CD14-positive monocyte (primary cell): Measurements from ENCODE around the gene A4GNT. TPM values are rescaled to one million over a fixed set of nuclear protein-coding genes. Genes with fewer than 3 reads are reported as not detected.

Experiments
- DNase-seq, 3 donors: peaks; one replicate each; pipeline ENCODE4 v3.0.0-alpha.2; 2011 to 2022
- H2AFZ ChIP-seq: 2 replicates; pipeline ENCODE4 v1.6.0; 2012; ENCODE audit warnings: mild to moderate bottlenecking, low read depth, low read length, inconsistent platforms; ENCODE audit not compliant: insufficient read depth, poor library complexity, severe bottlenecking
- H3K27ac ChIP-seq, 2 donors: 1 replicate in 1 of 2; 2 replicates in 1 of 2; pipeline ENCODE4 v1.5.1; 2012 to 2013; ENCODE audit warnings: low read length in 2 of 2, control low read depth in 1 of 2, inconsistent platforms in 1 of 2, low read depth in 1 of 2, mild to moderate bottlenecking in 1 of 2
- H3K27me3 ChIP-seq, 2 donors: one replicate each; pipeline versions ENCODE4 v1.6.0 to v1.6.1; 2011 to 2013; ENCODE audit warnings: low read length in 2 of 2; ENCODE audit not compliant: control insufficient read depth in 2 of 2, insufficient read depth in 2 of 2
- H3K36me3 ChIP-seq, 2 donors: replicated peaks in 1 of 2; 1 replicate in 1 of 2; 2 replicates in 1 of 2; pipeline versions ENCODE4 v1.5.1 to v1.6.1; 2012 to 2013; ENCODE audit warnings: low read length in 2 of 2, control low read depth in 1 of 2, inconsistent platforms in 1 of 2, mild to moderate bottlenecking in 1 of 2; ENCODE audit not compliant: insufficient read depth in 2 of 2, control insufficient read depth in 1 of 2
- H3K4me1 ChIP-seq, 2 donors: 1 replicate in 1 of 2; 2 replicates in 1 of 2; pipeline versions ENCODE4 v1.5.1 to v1.6.1; 2012 to 2013; ENCODE audit warnings: low read length in 2 of 2, control low read depth in 1 of 2, inconsistent platforms in 1 of 2, mild to moderate bottlenecking in 1 of 2, moderate library complexity in 1 of 2; ENCODE audit not compliant: insufficient read depth in 2 of 2, control insufficient read depth in 1 of 2
- H3K4me2 ChIP-seq: replicated peaks from 2 replicates; pipeline ENCODE3; 2012; ENCODE audit warnings: low read length, moderate library complexity, mild to moderate bottlenecking; ENCODE audit not compliant: poor library complexity, severe bottlenecking; ENCODE audit errors: extremely low read depth
- H3K4me3 ChIP-seq, 3 experiments: fragments of 200-600 bp in 1 of 3; sonication (generic) in 1 of 3; replicated peaks in 1 of 3; 1 replicate in 2 of 3; 2 replicates in 1 of 3; pipeline ENCODE4 v1.5.1; 2011 to 2013; ENCODE audit warnings: low read length in 3 of 3, mild to moderate bottlenecking in 3 of 3, control low read depth in 2 of 3, low read depth in 2 of 3, inconsistent platforms in 1 of 3, moderate library complexity in 1 of 3
- H3K79me2 ChIP-seq: 2 replicates; pipeline ENCODE4 v1.6.0; 2012; ENCODE audit warnings: mild to moderate bottlenecking, control low read depth, inconsistent platforms, low read length, moderate library complexity; ENCODE audit not compliant: insufficient read depth
- H3K9ac ChIP-seq: 2 replicates; pipeline ENCODE4 v1.6.0; 2017; ENCODE audit warnings: low read length, mild to moderate bottlenecking; ENCODE audit not compliant: insufficient read depth, poor library complexity, severe bottlenecking
- H3K9me3 ChIP-seq, 2 donors: replicated peaks in 1 of 2; 1 replicate in 1 of 2; 2 replicates in 1 of 2; pipeline versions ENCODE4 v1.5.1 to v1.6.1; 2012 to 2013; ENCODE audit warnings: low read length in 2 of 2, control low read depth in 1 of 2; ENCODE audit not compliant: control insufficient read depth in 1 of 2, insufficient read depth in 1 of 2
- H4K20me1 ChIP-seq: 2 replicates; pipeline ENCODE4 v1.6.0; 2012; ENCODE audit warnings: mild to moderate bottlenecking, low read length, control low read depth, moderate library complexity; ENCODE audit not compliant: insufficient read depth
- H3K27ac Mint-ChIP-seq, 7 donors: one replicate each; pipeline ENCODE4 v1.8.0; 2020; ENCODE audit warnings: mild to moderate bottlenecking in 7 of 7, mixed read lengths in 7 of 7, moderate library complexity in 6 of 7, inconsistent platforms in 2 of 7
- H3K27me3 Mint-ChIP-seq, 3 donors: one replicate each; pipeline ENCODE4 v1.8.0; 2021 to 2022; ENCODE audit warnings: low read depth in 3 of 3, mild to moderate bottlenecking in 3 of 3, mixed read lengths in 3 of 3, moderate library complexity in 3 of 3, inconsistent platforms in 1 of 3
- H3K36me3 Mint-ChIP-seq, 2 donors: one replicate each; pipeline ENCODE4 v1.8.0; 2020; ENCODE audit warnings: mixed read lengths in 2 of 2, inconsistent platforms in 1 of 2, mild to moderate bottlenecking in 1 of 2
- H3K4me1 Mint-ChIP-seq: one replicate; pipeline ENCODE4 v1.8.0; 2020; ENCODE audit warnings: mild to moderate bottlenecking, mixed read lengths
- H3K4me3 Mint-ChIP-seq, 2 donors: one replicate each; pipeline ENCODE4 v1.8.0; 2020; ENCODE audit warnings: mild to moderate bottlenecking in 2 of 2, mixed read lengths in 2 of 2, moderate library complexity in 1 of 2
- H3K9me3 Mint-ChIP-seq, 7 donors: one replicate each; pipeline ENCODE4 v1.8.0; 2020 to 2022; ENCODE audit warnings: mixed read lengths in 7 of 7, mild to moderate bottlenecking in 6 of 7, moderate library complexity in 6 of 7, inconsistent platforms in 2 of 7
- CTCF ChIP-seq: fragments of 200-600 bp; IDR thresholded peaks from one replicate; pipeline ENCODE4 v1.8.0; 2022; ENCODE audit warnings: antibody characterized with exemption, mild to moderate bottlenecking
- WGBS: methylation state at CpG from one replicate; pipeline ENCODE4 v1.1.5; 2013; ENCODE audit warnings: missing lambda C conversion rate; ENCODE audit not compliant: insufficient coverage; 5-methylcytosine and 5-hydroxymethylcytosine counted together
- intact Hi-C, 2 donors: fragments of 100-400 bp; cut with micrococcal nuclease; formaldehyde crosslinking; loops; one replicate each; pipeline versions ENCODE4 v1.15.0 to v1.15.1; 2023
- polyA plus RNA-seq, 3 donors: library from polyadenylated mRNA; depleted of rRNA in 1 of 3; unstranded in 2 of 3; stranded (reverse) in 1 of 3; fragments of 300-500 nt in 2 of 3; fragments of >200 nt in 1 of 3; fragmentation: Illumina TruSeq in 2 of 3; gene quantifications; 1 replicate in 2 of 3; 2 replicates in 1 of 3; pipeline ENCODE4 v1.2.3, GENCODE V29; 2012 to 2021

A4GNT gene
- polyA plus RNA-seq, 3 donors, result not detected

DNA sequence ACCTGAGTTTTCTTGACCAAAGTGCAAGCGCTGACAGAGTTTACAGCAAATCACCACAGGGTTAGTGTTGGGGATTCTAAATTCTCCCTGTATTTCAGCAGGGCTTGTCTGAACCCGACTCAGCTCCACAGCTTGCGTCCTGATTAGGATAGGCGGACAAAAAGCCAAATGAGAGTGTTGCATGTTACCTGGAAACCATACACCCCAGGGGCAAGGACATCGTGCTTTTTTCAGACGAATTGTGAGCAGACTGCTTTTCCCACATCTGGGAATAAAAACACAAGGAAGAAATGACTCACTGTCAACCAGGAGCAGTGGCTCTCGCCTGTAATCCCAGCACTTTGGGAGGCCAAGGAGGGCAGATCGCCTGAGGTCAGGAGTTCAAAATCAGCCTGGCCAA, 19.8 kb downstream of the A4GNT start:
- H3K9me3 Mint-ChIP-seq, result peaks cover 0 to 2% (median 0%) of the 10 kb centered on the region in 7 donors
- Histone ChIP-seq H3K27ac (no peak overlapping the region), H4K20me1 (no peaks in the 10 kb centered on the region), H3K9me3 (no peaks in the 10 kb centered on the region), H3K9ac (no peak overlapping the region), H2AFZ (no peak overlapping the region), H3K27me3 (no peaks in the 10 kb centered on the region), H3K4me3 (no peak overlapping the region), H3K4me2 (no peak overlapping the region), H3K79me2 (no peaks in the 10 kb centered on the region), H3K4me1 (peaks cover 11 to 18% of the 10 kb centered on the region in 2 donors), H3K36me3 (no peaks in the 10 kb centered on the region)
- H3K27me3 Mint-ChIP-seq, result peaks cover 0 to 4% (median 0%) of the 10 kb centered on the region in 3 donors
- intact Hi-C loops, result no loop called here
- DNase-seq, result no peak
- H3K36me3 Mint-ChIP-seq, result peaks cover 0 to 3% of the 10 kb centered on the region in 2 donors
- H3K27ac Mint-ChIP-seq, result no peak overlapping the region
- peaks cover 24% of the 10 kb centered on the region for H3K4me1 Mint-ChIP-seq
- WGBS, result 93% methylated on average over 4 of the region's 8 CpGs
- H3K4me3 Mint-ChIP-seq, result no peak overlapping the region
- TF ChIP-seq CTCF, result no peak

DNA sequence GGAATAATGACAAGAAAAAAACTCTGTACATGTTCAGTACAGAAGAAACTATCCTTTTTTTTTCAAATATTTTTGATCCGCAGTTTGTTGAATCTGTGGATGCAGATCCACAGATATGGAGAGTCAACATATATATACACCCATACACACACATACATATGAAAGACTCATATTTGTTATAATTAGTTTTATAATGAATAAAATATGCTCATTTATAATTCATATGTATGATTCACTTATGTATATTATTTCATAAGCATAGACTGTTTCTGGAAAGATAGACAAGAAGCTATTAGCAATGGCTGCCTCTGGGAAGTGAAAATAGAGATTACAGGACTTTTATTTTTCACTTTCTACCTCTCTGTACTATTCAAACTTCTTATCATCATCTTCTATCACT, 26.6 kb downstream of the A4GNT start:
- Mint-ChIP-seq H3K4me1 (peaks cover under 1% of the 10 kb centered on the region), H3K36me3 (peaks cover 8 to 14% of the 10 kb centered on the region in 2 donors), H3K9me3 (no peaks in the 10 kb centered on the region), H3K27me3 (peaks cover 0 to 6% (median 0%) of the 10 kb centered on the region in 3 donors), H3K27ac (no peak overlapping the region), H3K4me3 (no peak overlapping the region)
- Histone ChIP-seq H3K4me3 (no peak overlapping the region), H3K4me2 (no peak overlapping the region), H3K79me2 (no peaks in the 10 kb centered on the region), H3K27me3 (no peaks in the 10 kb centered on the region), H3K27ac (no peak overlapping the region), H3K9ac (no peak overlapping the region), H4K20me1 (no peaks in the 10 kb centered on the region), H3K4me1 (no peaks in the 10 kb centered on the region), H3K9me3 (no peaks in the 10 kb centered on the region), H3K36me3 (peaks cover 0 to 3% of the 10 kb centered on the region in 2 donors), H2AFZ (no peak overlapping the region)
- intact Hi-C loops, result no loop called here
- no peak for TF ChIP-seq CTCF
- no CpG with 5 or more reads among the region's 1 CpG for WGBS
- no peak for DNase-seq
